ENCODE results near the gene SBF2.

SBF2 gene

DNA sequence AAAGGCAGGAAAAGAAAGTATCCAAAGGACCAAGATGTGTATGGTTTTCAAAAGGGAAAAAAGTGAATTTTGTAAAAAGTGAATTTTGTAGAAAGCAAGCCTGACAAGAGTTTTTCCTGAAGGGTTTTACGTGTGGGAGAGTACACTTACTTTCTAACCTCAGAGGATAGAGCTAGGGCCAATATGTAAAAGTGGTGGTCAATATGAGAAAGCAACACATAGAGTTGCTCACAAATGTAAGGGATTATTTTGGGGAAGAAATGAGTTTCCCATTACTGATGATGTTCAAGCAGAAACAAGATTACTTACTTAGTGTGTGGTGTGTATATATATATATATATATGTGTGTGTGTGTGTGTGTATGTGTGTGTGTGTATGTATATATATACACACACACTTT, 467.6 kb downstream of the SBF2 start:
- Histone ChIP-seq H3K27me3 (ENCODE audit: low read depth, low read length) (no peaks in the 10 kb centered on the region), H4K20me1 (ENCODE audit: insufficient read depth, low read length) (no peaks in the 10 kb centered on the region), H3K4me1 (ENCODE audit: low read length) (peaks cover 8% of the 10 kb centered on the region), H3K9me3 (ENCODE audit: insufficient read depth, low read length) (no peaks in the 10 kb centered on the region), H2AFZ (ENCODE audit: low read depth, low read length) (no peak overlapping the region), H3K4me2 (ENCODE audit: low read length) (no peak overlapping the region), H3K4me3 (ENCODE audit: low read length) (no peak overlapping the region), H3K79me2 (ENCODE audit: low read length) (no peaks in the 10 kb centered on the region), H3K9ac (ENCODE audit: low read length) (no peak overlapping the region), H3K36me3 (replicated peaks; ENCODE audit: low read depth, low read length) (no peaks in the 10 kb centered on the region), H3K27ac (ENCODE audit: low read length) (no peak overlapping the region)
- TF ChIP-seq, protein P1, sequence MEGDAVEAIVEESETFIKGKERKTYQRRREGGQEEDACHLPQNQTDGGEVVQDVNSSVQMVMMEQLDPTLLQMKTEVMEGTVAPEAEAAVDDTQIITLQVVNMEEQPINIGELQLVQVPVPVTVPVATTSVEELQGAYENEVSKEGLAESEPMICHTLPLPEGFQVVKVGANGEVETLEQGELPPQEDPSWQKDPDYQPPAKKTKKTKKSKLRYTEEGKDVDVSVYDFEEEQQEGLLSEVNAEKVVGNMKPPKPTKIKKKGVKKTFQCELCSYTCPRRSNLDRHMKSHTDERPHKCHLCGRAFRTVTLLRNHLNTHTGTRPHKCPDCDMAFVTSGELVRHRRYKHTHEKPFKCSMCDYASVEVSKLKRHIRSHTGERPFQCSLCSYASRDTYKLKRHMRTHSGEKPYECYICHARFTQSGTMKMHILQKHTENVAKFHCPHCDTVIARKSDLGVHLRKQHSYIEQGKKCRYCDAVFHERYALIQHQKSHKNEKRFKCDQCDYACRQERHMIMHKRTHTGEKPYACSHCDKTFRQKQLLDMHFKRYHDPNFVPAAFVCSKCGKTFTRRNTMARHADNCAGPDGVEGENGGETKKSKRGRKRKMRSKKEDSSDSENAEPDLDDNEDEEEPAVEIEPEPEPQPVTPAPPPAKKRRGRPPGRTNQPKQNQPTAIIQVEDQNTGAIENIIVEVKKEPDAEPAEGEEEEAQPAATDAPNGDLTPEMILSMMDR (IDR thresholded peaks at IDR 0.05; ENCODE audit: low read depth, low read length) = no peak
- no peak for TF ChIP-seq EZH2phosphoT487 (IDR thresholded peaks at IDR 0.05; ENCODE audit: low read depth)

DNA sequence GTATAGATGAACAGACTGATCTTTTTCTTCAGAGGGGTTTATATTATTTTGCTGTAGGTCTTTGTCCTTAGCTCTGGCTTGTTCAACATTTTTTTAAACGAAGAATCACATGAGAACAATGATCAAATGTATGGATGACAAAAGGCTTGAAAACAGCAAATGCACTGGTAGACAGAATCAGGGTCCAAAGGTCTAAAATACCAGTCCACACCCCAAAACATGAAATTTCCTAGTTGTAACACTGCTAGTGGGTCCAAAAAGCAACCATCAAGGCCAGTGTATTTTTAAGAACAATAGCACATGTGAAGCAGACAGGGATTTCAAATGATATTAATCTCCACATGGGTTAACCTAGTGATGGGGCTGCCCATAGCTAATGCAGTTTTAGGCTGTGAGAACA, 468.1 kb downstream of the SBF2 start:
- Histone ChIP-seq H3K4me1 (ENCODE audit: low read length) (peaks cover 8% of the 10 kb centered on the region), H3K79me2 (ENCODE audit: low read length) (no peaks in the 10 kb centered on the region), H3K27ac (ENCODE audit: low read length) (no peak overlapping the region), H3K9me3 (ENCODE audit: insufficient read depth, low read length) (no peaks in the 10 kb centered on the region), H3K4me2 (ENCODE audit: low read length) (no peak overlapping the region), H3K27me3 (ENCODE audit: low read depth, low read length) (no peaks in the 10 kb centered on the region), H3K36me3 (replicated peaks; ENCODE audit: low read depth, low read length) (no peaks in the 10 kb centered on the region), H4K20me1 (ENCODE audit: insufficient read depth, low read length) (no peaks in the 10 kb centered on the region), H2AFZ (ENCODE audit: low read depth, low read length) (no peak overlapping the region), H3K4me3 (ENCODE audit: low read length) (no peak overlapping the region), H3K9ac (ENCODE audit: low read length) (no peak overlapping the region)
- TF ChIP-seq, protein P1 (IDR thresholded peaks at IDR 0.05; ENCODE audit: low read depth, low read length) = no peak
- TF ChIP-seq EZH2phosphoT487 (IDR thresholded peaks at IDR 0.05; ENCODE audit: low read depth) = no peak

DNA sequence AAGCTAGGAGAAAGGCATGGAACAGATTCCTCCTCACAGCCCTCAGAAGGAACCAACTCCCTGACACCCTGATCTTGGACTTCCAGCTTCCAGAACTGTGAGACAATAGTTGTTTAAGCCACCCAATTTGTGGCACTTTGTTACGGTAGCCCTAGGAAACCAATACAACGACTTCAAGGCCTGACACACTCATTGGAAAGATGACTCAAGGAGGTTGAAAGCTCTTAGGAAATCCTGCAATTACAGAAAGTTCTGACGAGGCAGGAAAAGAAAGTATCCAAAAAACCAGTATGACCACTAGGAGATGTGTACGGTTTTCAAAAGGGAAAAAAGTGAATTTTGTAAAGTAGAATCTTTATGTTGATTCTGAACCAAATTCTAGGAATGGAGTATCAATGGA, 468.7 kb downstream of the SBF2 start:
- H3K36me3 ChIP-seq (replicated peaks; ENCODE audit: low read depth, low read length) = no peaks in the 10 kb centered on the region
- no peaks in the 10 kb centered on the region for H4K20me1 ChIP-seq (ENCODE audit: insufficient read depth, low read length)
- H3K27me3 ChIP-seq (ENCODE audit: low read depth, low read length) = no peaks in the 10 kb centered on the region
- no peak overlapping the region for H2AFZ ChIP-seq (ENCODE audit: low read depth, low read length)
- no peak overlapping the region for H3K4me2 ChIP-seq (ENCODE audit: low read length)
- TF ChIP-seq, protein P1 (IDR thresholded peaks at IDR 0.05; ENCODE audit: low read depth, low read length) = no peak
- TF ChIP-seq EZH2phosphoT487 (IDR thresholded peaks at IDR 0.05; ENCODE audit: low read depth) = no peak
- no peaks in the 10 kb centered on the region for H3K79me2 ChIP-seq (ENCODE audit: low read length)
- H3K9ac ChIP-seq (ENCODE audit: low read length) = no peak overlapping the region
- H3K9me3 ChIP-seq (ENCODE audit: insufficient read depth, low read length) = no peaks in the 10 kb centered on the region
- no peak overlapping the region for H3K27ac ChIP-seq (ENCODE audit: low read length)
- H3K4me3 ChIP-seq (ENCODE audit: low read length) = no peak overlapping the region
- H3K4me1 ChIP-seq (ENCODE audit: low read length) = peaks cover 8% of the 10 kb centered on the region

DNA sequence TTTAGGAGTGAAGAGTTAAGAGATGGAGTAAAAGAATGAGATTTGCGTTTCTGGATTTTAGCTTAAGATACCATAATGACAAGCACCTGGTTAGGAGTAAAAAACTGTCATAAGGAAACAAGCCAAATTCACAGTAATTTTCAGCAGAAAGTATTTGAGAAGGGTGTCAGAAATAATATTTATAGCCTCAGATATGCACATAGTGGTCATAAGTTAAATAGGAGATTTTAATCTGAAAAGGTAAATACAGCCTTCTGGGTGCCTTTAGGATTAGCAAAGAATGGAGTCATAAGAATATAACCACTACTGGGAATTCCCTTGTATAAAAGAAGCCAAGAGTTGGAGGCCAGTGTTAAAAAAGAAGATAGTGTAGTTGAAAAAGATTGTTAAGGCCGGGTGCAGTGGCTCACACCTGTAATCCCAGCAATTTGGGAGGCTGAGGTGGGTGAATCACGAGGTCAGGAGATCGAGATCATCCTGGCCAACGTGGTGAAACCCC, 470.1 kb downstream of the SBF2 start:
- H3K9ac ChIP-seq (ENCODE audit: low read length) = no peak overlapping the region
- no peak overlapping the region for H3K4me2 ChIP-seq (ENCODE audit: low read length)
- H3K27ac ChIP-seq (ENCODE audit: low read length) = no peak overlapping the region
- H3K36me3 ChIP-seq (replicated peaks; ENCODE audit: low read depth, low read length) = no peaks in the 10 kb centered on the region
- no peak overlapping the region for H3K4me3 ChIP-seq (ENCODE audit: low read length)
- H3K27me3 ChIP-seq (ENCODE audit: low read depth, low read length) = no peaks in the 10 kb centered on the region
- H3K9me3 ChIP-seq (ENCODE audit: insufficient read depth, low read length) = no peaks in the 10 kb centered on the region
- no peak for TF ChIP-seq EZH2phosphoT487 (IDR thresholded peaks at IDR 0.05; ENCODE audit: low read depth)
- TF ChIP-seq, protein P1 (IDR thresholded peaks at IDR 0.05; ENCODE audit: low read depth, low read length) = no peak
- H4K20me1 ChIP-seq (ENCODE audit: insufficient read depth, low read length) = no peaks in the 10 kb centered on the region
- peaks cover 8% of the 10 kb centered on the region for H3K4me1 ChIP-seq (ENCODE audit: low read length)
- H3K79me2 ChIP-seq (ENCODE audit: low read length) = no peaks in the 10 kb centered on the region
- no peak overlapping the region for H2AFZ ChIP-seq (ENCODE audit: low read depth, low read length)
